ENCODE measurements around the gene ACOT7. TPM values are rescaled to one million over a fixed set of nuclear protein-coding genes. Genes with fewer than 3 reads are reported as not detected.

ACOT7 gene
- total RNA-seq, 3 donors from 2014 or later: 9.4 to 12.8 (median 11.5) TPM

- intact Hi-C loops (cut with DNase I; ENCODE audit: low total_unique reads): no loop called here
- no peaks in the 10 kb centered on the region for H3K27me3 ChIP-seq
- TF ChIP-seq POLR2AphosphoS5 (IDR thresholded peaks at IDR 0.05) (no peak), CTCF (IDR thresholded peaks at IDR 0.05) (no peak), POLR2A (IDR thresholded peaks at IDR 0.05) (no peak)
- H3K36me3 ChIP-seq: no peaks in the 10 kb centered on the region
- peak overlapping the region in 2 of 3 donors; percentile 7 to 33 for H3K4me3 ChIP-seq
- peak; percentile 60 to 83 for DNase-seq (ENCODE audit: low spot score in 2 of 2)
- H3K9me3 ChIP-seq: peaks cover 0 to 3% of the 10 kb centered on the region in 2 donors
- H3K27ac ChIP-seq: peak overlapping the region; percentile 70 to 80
- H3K4me1 ChIP-seq: no peaks in the 10 kb centered on the region
These were observed 7.9 kb downstream of the ACOT7 start for GRCh38 chr1:6385488-6386191.

- Histone ChIP-seq H3K27ac (peak overlapping the region; percentile 70 to 80), H3K4me1 (no peaks in the 10 kb centered on the region), H3K36me3 (no peaks in the 10 kb centered on the region), H3K4me3 (peak overlapping the region in 1 of 3 donors; percentile 33), H3K27me3 (no peaks in the 10 kb centered on the region), H3K9me3 (peaks cover 0 to 7% of the 10 kb centered on the region in 2 donors)
- intact Hi-C loops (cut with DNase I; ENCODE audit: low total_unique reads): no loop called here
- peak in 1 of 2 donors; percentile 73 for DNase-seq (ENCODE audit: low spot score in 2 of 2)
- no peak for TF ChIP-seq POLR2AphosphoS5 (IDR thresholded peaks at IDR 0.05)
- TF ChIP-seq CTCF (IDR thresholded peaks at IDR 0.05): no peak
- TF ChIP-seq POLR2A (IDR thresholded peaks at IDR 0.05): no peak
These were observed 8.6 kb downstream of the ACOT7 start for GRCh38 chr1:6384962-6385361.

GRCh38 chr1:6384135-6384534, 9.4 kb downstream of the ACOT7 start:
- TF ChIP-seq POLR2AphosphoS5 (IDR thresholded peaks at IDR 0.05) (no peak), POLR2A (IDR thresholded peaks at IDR 0.05) (no peak), CTCF (IDR thresholded peaks at IDR 0.05) (no peak)
- no peak for DNase-seq (ENCODE audit: low spot score in 2 of 2)
- Histone ChIP-seq H3K27me3 (no peaks in the 10 kb centered on the region), H3K9me3 (peaks cover 0 to 10% of the 10 kb centered on the region in 2 donors), H3K4me3 (no peak overlapping the region), H3K4me1 (no peaks in the 10 kb centered on the region), H3K36me3 (no peaks in the 10 kb centered on the region), H3K27ac (no peak overlapping the region)
- intact Hi-C loops (cut with DNase I; ENCODE audit: low total_unique reads): no loop called here

GRCh38 chr1:6380037-6380436, 13.5 kb downstream of the ACOT7 start:
- no peaks in the 10 kb centered on the region for H3K27me3 ChIP-seq
- no peak for DNase-seq (ENCODE audit: low spot score in 2 of 2)
- no peaks in the 10 kb centered on the region for H3K36me3 ChIP-seq

More at GRCh38 chr1:6380037-6380436, 13.5 kb downstream of the ACOT7 start:
- TF ChIP-seq CTCF (IDR thresholded peaks at IDR 0.05): no peak
- TF ChIP-seq POLR2AphosphoS5 (IDR thresholded peaks at IDR 0.05): no peak
- no peak for TF ChIP-seq POLR2A (IDR thresholded peaks at IDR 0.05)
- no peak overlapping the region for H3K4me3 ChIP-seq
- no peak overlapping the region for H3K27ac ChIP-seq
- H3K4me1 ChIP-seq: no peaks in the 10 kb centered on the region
- intact Hi-C loops (cut with DNase I; ENCODE audit: low total_unique reads): no loop called here
- peaks cover 0 to 10% of the 10 kb centered on the region in 2 donors for H3K9me3 ChIP-seq

Data from breast epithelium (tissue), 4 donors.